Testis (tissue), 2 donors: ENCODE results near the gene PADI6.

Experiments
- POLR2A ChIP-seq: fragments of 450-650 bp; IDR thresholded peaks from one replicate; pipeline ENCODE4 v1.6.1; 2017; ENCODE audit warnings: antibody characterized with exemption, mild to moderate bottlenecking, moderate library complexity
- TF ChIP-seq, protein P1 (sequence below), 3 experiments: fragments of 450-650 bp in 2 of 3; fragments of 200-600 bp in 1 of 3; sonication (generic) in 1 of 3; IDR thresholded peaks; one replicate each; pipeline ENCODE4 v1.5.1; 2016 to 2019; ENCODE audit warnings: antibody characterized with exemption in 3 of 3, mild to moderate bottlenecking in 2 of 3, moderate library complexity in 1 of 3

DNA sequence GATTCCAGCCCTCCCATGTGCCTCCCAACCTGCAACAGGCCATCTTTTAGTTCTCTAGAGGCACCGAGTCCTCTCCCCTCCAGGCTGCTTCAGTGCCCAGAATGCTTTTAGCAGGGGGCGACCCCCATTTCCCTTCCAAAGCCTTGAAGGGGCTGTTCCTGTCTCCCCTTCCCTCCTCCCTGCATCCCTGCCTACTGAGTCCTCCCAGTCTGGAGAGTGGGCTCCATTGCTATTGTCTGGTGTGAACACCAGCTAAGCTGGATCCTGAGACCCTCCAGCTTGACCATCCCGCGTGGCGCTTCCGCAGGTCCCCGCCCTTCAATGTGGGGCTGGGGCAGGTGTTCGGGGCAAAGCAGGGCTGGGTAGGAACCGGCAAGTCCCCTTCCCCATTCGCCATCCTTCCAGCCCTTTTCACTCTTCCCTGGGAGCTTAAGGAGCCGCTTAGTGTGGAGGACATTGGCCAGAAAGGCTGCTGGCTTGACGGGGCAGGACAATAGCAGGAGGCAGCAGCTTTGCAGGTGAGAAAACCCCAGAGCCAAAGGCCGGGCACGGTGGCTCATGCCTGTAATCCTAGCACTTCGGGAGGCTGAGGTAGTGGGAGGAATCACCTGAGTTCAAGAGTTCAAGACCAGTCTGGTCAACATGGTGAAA, 32.2 kb downstream of the PADI6 start:
- TF ChIP-seq, protein P1, sequence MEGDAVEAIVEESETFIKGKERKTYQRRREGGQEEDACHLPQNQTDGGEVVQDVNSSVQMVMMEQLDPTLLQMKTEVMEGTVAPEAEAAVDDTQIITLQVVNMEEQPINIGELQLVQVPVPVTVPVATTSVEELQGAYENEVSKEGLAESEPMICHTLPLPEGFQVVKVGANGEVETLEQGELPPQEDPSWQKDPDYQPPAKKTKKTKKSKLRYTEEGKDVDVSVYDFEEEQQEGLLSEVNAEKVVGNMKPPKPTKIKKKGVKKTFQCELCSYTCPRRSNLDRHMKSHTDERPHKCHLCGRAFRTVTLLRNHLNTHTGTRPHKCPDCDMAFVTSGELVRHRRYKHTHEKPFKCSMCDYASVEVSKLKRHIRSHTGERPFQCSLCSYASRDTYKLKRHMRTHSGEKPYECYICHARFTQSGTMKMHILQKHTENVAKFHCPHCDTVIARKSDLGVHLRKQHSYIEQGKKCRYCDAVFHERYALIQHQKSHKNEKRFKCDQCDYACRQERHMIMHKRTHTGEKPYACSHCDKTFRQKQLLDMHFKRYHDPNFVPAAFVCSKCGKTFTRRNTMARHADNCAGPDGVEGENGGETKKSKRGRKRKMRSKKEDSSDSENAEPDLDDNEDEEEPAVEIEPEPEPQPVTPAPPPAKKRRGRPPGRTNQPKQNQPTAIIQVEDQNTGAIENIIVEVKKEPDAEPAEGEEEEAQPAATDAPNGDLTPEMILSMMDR (IDR thresholded peaks at IDR 0.05) = no peak
- no peak for TF ChIP-seq POLR2A
